Esophagus muscularis mucosa (tissue), 4 donors: Measurements from ENCODE around the gene SPANXC. TPM values are rescaled to one million over a fixed set of nuclear protein-coding genes. Genes with fewer than 3 reads are reported as not detected.

Source experiments
- DNase-seq: peaks from one replicate; pipeline ENCODE4 v3.0.0-alpha.2; 2017; ENCODE audit errors: extremely low spot score
- H3K27ac ChIP-seq, 4 donors: fragments of 200-600 bp; sonication (generic); replicated peaks in 1 of 4; 1 replicate in 3 of 4; 2 replicates in 1 of 4; pipeline ENCODE4 v1.5.1; 2016 to 2019; ENCODE audit warnings: mild to moderate bottlenecking in 1 of 4
- H3K27me3 ChIP-seq, 4 donors: fragments of 200-600 bp; sonication (generic); one replicate each; pipeline versions ENCODE4 v1.5.1 to v1.6.0; 2016 to 2019
- H3K36me3 ChIP-seq, 4 donors: fragments of 200-600 bp; sonication (generic); one replicate each; pipeline ENCODE4 v1.5.1; 2016 to 2019
- H3K4me1 ChIP-seq, 4 donors: fragments of 200-600 bp; sonication (generic); one replicate each; pipeline ENCODE4 v1.5.1; 2016 to 2019
- H3K4me3 ChIP-seq, 4 donors: fragments of 200-600 bp; sonication (generic); 1 replicate in 2 of 4; 2 replicates in 2 of 4; pipeline ENCODE4 v1.5.1; 2016 to 2019; ENCODE audit warnings: mild to moderate bottlenecking in 4 of 4, moderate library complexity in 1 of 4
- H3K9me3 ChIP-seq, 4 donors: fragments of 200-600 bp; sonication (generic); 1 replicate in 3 of 4; 2 replicates in 1 of 4; pipeline ENCODE4 v1.5.1; 2016 to 2019
- CTCF ChIP-seq, 3 experiments: fragments of 200-600 bp in 2 of 3; fragments of 450-650 bp in 1 of 3; sonication (generic) in 2 of 3; IDR thresholded peaks; one replicate each; pipeline ENCODE4 v1.5.1; 2017 to 2019; ENCODE audit warnings: antibody characterized with exemption in 3 of 3, mild to moderate bottlenecking in 2 of 3, moderate library complexity in 1 of 3
- EP300 ChIP-seq: sonication (generic); formaldehyde crosslinking; IDR thresholded peaks from one replicate; pipeline ENCODE4 v1.6.1; 2017; ENCODE audit warnings: antibody characterized with exemption
- POLR2A ChIP-seq: fragments of 450-650 bp; IDR thresholded peaks from one replicate; pipeline ENCODE4 v1.6.1; 2017; ENCODE audit warnings: antibody characterized with exemption, moderate library complexity, mild to moderate bottlenecking, low read depth
- POLR2AphosphoS5 ChIP-seq, 2 donors: sonication (generic); formaldehyde crosslinking; IDR thresholded peaks; one replicate each; pipeline ENCODE4 v1.6.1; 2017; ENCODE audit warnings: antibody characterized with exemption in 2 of 2
- WGBS: methylation state at CpG from one replicate; pipeline ENCODE4 v1.1.5; 2018; 5-methylcytosine and 5-hydroxymethylcytosine counted together
- intact Hi-C: fragments of 100-400 bp; cut with DNase I; formaldehyde crosslinking; loops from one replicate; pipeline ENCODE4 v1.15.1; 2023
- total RNA-seq, 4 donors: library from RNA; depleted of rRNA; stranded (reverse); fragments of >200 nt; gene quantifications; one replicate each; pipeline versions ENCODE4 v1.1.0 to v1.2.1, GENCODE V29; 2016

Gene SPANXC
- total RNA-seq, 4 donors from 2014 or later, result not detected

GRCh38 chrX:141220342-141221008 is 21.8 kb downstream of the SPANXC start:
- Histone ChIP-seq H3K36me3 (no peaks in the 10 kb centered on the region), H3K9me3 (no peaks in the 10 kb centered on the region), H3K27me3 (no peaks in the 10 kb centered on the region), H3K27ac (no peak overlapping the region), H3K4me1 (no peaks in the 10 kb centered on the region), H3K4me3 (no peak overlapping the region)
- no peak for TF ChIP-seq POLR2AphosphoS5 (IDR thresholded peaks at IDR 0.05)
- TF ChIP-seq POLR2A, result no peak
- WGBS, result 50% methylated on average over 3 of the region's 3 CpGs
- no peak for DNase-seq
- intact Hi-C loops, result no loop called here

- H3K27me3 ChIP-seq, result no peaks in the 10 kb centered on the region
- no peaks in the 10 kb centered on the region for H3K9me3 ChIP-seq
- intact Hi-C loops, result no loop called here
- no peak overlapping the region for H3K4me3 ChIP-seq
- 70% methylated on average over 1 of the region's 1 CpG for WGBS
- H3K27ac ChIP-seq, result no peak overlapping the region
- H3K36me3 ChIP-seq, result no peaks in the 10 kb centered on the region
- no peak for TF ChIP-seq POLR2A
- TF ChIP-seq CTCF (IDR thresholded peaks at IDR 0.05), result no peak
- TF ChIP-seq POLR2AphosphoS5 (IDR thresholded peaks at IDR 0.05), result no peak
- TF ChIP-seq EP300, result no peak
- no peaks in the 10 kb centered on the region for H3K4me1 ChIP-seq
- no peak for DNase-seq
Measured at GRCh38 chrX:141214196-141214595, 28.1 kb downstream of the SPANXC start.

- H3K36me3 ChIP-seq, result no peaks in the 10 kb centered on the region
- 88% methylated on average over 3 of the region's 3 CpGs for WGBS
- intact Hi-C loops, result no loop called here
- no peak for DNase-seq
- TF ChIP-seq POLR2AphosphoS5 (IDR thresholded peaks at IDR 0.05) (no peak), CTCF (IDR thresholded peaks at IDR 0.05) (no peak), EP300 (no peak), POLR2A (no peak)
- H3K4me1 ChIP-seq, result no peaks in the 10 kb centered on the region
- H3K27ac ChIP-seq, result no peak overlapping the region
- no peaks in the 10 kb centered on the region for H3K27me3 ChIP-seq
- no peak overlapping the region for H3K4me3 ChIP-seq
- no peaks in the 10 kb centered on the region for H3K9me3 ChIP-seq
Measured at GRCh38 chrX:141201962-141202361, 40.4 kb downstream of the SPANXC start.

Other genes starting within 250 kb of the SPANXC start
- not detected for gene SPANXB1, start 239.9 kb downstream of the SPANXC start, total RNA-seq
- 1 to 10 TPM; 3.3 to 6.6 (median 6.0) TPM for gene LDOC1, start 65.4 kb downstream of the SPANXC start, total RNA-seq